ENCODE data around the gene CNIH2. TPM values are rescaled to one million over a fixed set of nuclear protein-coding genes. Genes with fewer than 3 reads are reported as not detected.
"Not testable (repeated sequence)": the region's sequence is repeated elsewhere in the genome, so short reads cannot be mapped to it uniquely, and the experiment has no call there.

Gene CNIH2
- total and polyA plus RNA-seq, 8 donors, result 0.50 to 1.5 (median 0.80) TPM; not detected in 5

DNA sequence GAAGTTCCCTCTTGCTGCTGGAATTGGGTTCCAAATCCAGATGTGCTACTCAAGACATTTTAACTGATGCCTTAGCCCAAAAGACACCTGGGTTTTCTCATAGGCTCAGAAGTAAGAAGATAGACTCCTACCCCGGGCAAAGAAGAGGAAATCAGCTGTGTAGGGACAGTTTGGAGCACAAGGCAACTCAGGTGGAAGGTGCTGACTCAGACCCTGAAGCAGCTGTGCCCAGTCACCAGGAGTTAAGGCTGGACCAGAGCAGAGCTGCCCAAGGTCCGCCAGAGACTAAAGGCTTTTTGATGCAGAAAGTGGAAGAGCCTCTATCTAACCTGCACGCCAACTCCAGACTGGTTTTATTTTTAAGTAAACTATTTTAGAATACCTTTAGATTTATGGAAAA, 30.2 kb upstream of the CNIH2 start:
- Histone ChIP-seq H3K27ac (no peak overlapping the region), H3K4me3 (no peak overlapping the region), H3K27me3 (no peaks in the 10 kb centered on the region), H3K4me1 (no peaks in the 10 kb centered on the region), H3K9me3 (no peaks in the 10 kb centered on the region), H3K36me3 (peaks cover 0 to 68% (median 60%) of the 10 kb centered on the region in 4 donors)
- TF ChIP-seq EP300 (IDR thresholded peaks at IDR 0.05) (no peak), POLR2A (IDR thresholded peaks at IDR 0.05) (no peak), POLR2AphosphoS5 (IDR thresholded peaks at IDR 0.05) (no peak)
- TF ChIP-seq, protein P1, sequence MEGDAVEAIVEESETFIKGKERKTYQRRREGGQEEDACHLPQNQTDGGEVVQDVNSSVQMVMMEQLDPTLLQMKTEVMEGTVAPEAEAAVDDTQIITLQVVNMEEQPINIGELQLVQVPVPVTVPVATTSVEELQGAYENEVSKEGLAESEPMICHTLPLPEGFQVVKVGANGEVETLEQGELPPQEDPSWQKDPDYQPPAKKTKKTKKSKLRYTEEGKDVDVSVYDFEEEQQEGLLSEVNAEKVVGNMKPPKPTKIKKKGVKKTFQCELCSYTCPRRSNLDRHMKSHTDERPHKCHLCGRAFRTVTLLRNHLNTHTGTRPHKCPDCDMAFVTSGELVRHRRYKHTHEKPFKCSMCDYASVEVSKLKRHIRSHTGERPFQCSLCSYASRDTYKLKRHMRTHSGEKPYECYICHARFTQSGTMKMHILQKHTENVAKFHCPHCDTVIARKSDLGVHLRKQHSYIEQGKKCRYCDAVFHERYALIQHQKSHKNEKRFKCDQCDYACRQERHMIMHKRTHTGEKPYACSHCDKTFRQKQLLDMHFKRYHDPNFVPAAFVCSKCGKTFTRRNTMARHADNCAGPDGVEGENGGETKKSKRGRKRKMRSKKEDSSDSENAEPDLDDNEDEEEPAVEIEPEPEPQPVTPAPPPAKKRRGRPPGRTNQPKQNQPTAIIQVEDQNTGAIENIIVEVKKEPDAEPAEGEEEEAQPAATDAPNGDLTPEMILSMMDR (IDR thresholded peaks at IDR 0.05), result no peak
- 78 to 88% (median 86%) methylated on average over 3 of the region's 3 CpGs for WGBS, 5 donors
- no peak for DNase-seq
- intact Hi-C loops (cut with DNase I; ENCODE audit: low total_unique reads), result no loop called here

- Histone ChIP-seq H3K4me1 (no peaks in the 10 kb centered on the region), H3K27ac (no peak overlapping the region), H3K4me3 (no peak overlapping the region), H3K9me3 (no peaks in the 10 kb centered on the region), H3K36me3 (peaks cover 0 to 57% (median 49%) of the 10 kb centered on the region in 4 donors), H3K27me3 (no peaks in the 10 kb centered on the region)
- DNase-seq, result no peak
- 84 to 89% (median 85%) methylated on average over 6 of the region's 6 CpGs for WGBS, 5 donors
- intact Hi-C loops (cut with DNase I; ENCODE audit: low total_unique reads), result no loop called here
- TF ChIP-seq, protein P1 (IDR thresholded peaks at IDR 0.05), result no peak
- TF ChIP-seq POLR2A (IDR thresholded peaks at IDR 0.05), result no peak
- no peak for TF ChIP-seq EP300 (IDR thresholded peaks at IDR 0.05)
- TF ChIP-seq POLR2AphosphoS5 (IDR thresholded peaks at IDR 0.05), result no peak
These were observed 29.1 kb upstream of the CNIH2 start for GRCh38 chr11:66248903-66249302.

DNA sequence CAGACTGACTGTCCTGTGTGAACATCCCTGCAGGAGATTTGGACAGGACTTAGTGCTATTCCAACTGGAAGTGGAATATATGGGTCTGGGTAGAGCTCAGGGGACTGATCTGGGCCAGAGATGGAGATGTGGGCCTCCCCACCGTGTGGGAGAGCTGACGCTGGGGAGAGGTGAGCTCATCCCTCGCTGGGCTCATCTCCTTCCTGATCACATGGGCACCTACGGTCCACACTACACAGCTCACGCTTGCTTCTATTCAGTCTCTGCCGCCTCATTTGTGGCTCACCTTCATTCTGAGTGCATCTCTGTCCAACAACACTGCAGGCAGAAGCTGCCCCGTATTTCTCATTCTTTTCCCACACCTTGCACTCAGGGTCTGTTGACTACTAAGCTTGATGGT, 26.2 kb upstream of the CNIH2 start:
- peaks cover 0 to under 1% (median 0%) of the 10 kb centered on the region in 3 donors for H3K27me3 ChIP-seq
- TF ChIP-seq, protein P1 (IDR thresholded peaks at IDR 0.05), result no peak
- no peak for TF ChIP-seq POLR2A (IDR thresholded peaks at IDR 0.05)
- TF ChIP-seq EP300 (IDR thresholded peaks at IDR 0.05), result no peak
- no peaks in the 10 kb centered on the region for H3K9me3 ChIP-seq
- DNase-seq, result no peak
- no peak overlapping the region for H3K4me3 ChIP-seq
- 73 to 85% (median 81%) methylated on average over 7 of the region's 7 CpGs for WGBS, 5 donors
- intact Hi-C loops (cut with DNase I; ENCODE audit: low total_unique reads), result no loop called here
- H3K27ac ChIP-seq, result no peak overlapping the region
- peaks cover 0 to 36% (median 27%) of the 10 kb centered on the region in 4 donors for H3K36me3 ChIP-seq
- H3K4me1 ChIP-seq, result peaks cover 4 to 6% (median 5%) of the 10 kb centered on the region in 4 donors

- peaks cover 0 to 23% (median 16%) of the 10 kb centered on the region in 4 donors for H3K36me3 ChIP-seq
- H3K4me1 ChIP-seq, result peaks cover 8 to 12% (median 11%) of the 10 kb centered on the region in 4 donors
- WGBS, 5 donors, result 47 to 74% (median 52%) methylated on average over 6 of the region's 6 CpGs
- H3K4me3 ChIP-seq; intact Hi-C loops (cut with DNase I; ENCODE audit: low total_unique reads); DNase-seq; H3K27ac ChIP-seq; H3K9me3 ChIP-seq: not testable (repeated sequence)
- peaks cover 0 to 11% (median 0%) of the 10 kb centered on the region in 3 donors for H3K27me3 ChIP-seq
These were observed 24.9 kb upstream of the CNIH2 start for GRCh38 chr11:66253081-66253480.

DNA sequence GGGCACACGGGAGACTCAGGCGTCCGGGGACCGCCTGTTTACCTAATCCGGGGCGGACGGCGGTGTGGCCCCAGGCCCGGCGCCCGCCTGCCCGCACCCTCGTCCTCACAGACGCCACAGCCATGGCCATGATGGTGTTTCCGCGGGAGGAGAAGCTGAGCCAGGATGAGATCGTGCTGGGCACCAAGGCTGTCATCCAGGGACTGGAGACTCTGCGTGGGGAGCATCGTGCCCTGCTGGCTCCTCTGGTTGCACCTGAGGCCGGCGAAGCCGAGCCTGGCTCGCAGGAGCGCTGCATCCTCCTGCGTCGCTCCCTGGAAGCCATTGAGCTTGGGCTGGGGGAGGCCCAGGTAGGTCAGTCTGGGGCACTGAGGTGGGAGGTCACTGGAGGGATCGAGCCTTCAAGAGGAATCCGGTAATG, 19.5 kb upstream of the CNIH2 start:
- Histone ChIP-seq H3K9me3 (no peaks in the 10 kb centered on the region), H3K4me1 (peaks cover 14 to 24% (median 23%) of the 10 kb centered on the region in 4 donors), H3K27ac (peak overlapping the region in 4 of 5 donors; percentile 77 to 90 (median 86)), H3K36me3 (peaks cover 19 to 49% (median 40%) of the 10 kb centered on the region in 4 donors), H3K4me3 (peak overlapping the region; percentile 76 to 98 (median 96)), H3K27me3 (peaks cover 0 to 11% (median 0%) of the 10 kb centered on the region in 3 donors)
- DNase-seq, result no peak
- intact Hi-C loops (cut with DNase I; ENCODE audit: low total_unique reads), result no loop called here
- 2 to 8% (median 5%) methylated on average over 5 to 28 of the region's 28 CpGs for WGBS, 5 donors
- no peak for TF ChIP-seq POLR2A (IDR thresholded peaks at IDR 0.05)
- no peak for TF ChIP-seq POLR2AphosphoS5 (IDR thresholded peaks at IDR 0.05)
- TF ChIP-seq EP300 (IDR thresholded peaks at IDR 0.05), result no peak
- TF ChIP-seq, protein P1 (IDR thresholded peaks at IDR 0.05), result peak in 2 of 7 experiments; percentile 1 to 48

Data from stomach (tissue), 9 donors.